ENCODE data around the gene DCAF7. TPM values are rescaled to one million over a fixed set of nuclear protein-coding genes. Genes with fewer than 3 reads are reported as not detected.

Gene DCAF7
- total and polyA plus RNA-seq, 4 donors: 41.9 to 122 (median 80.2) TPM

DNA sequence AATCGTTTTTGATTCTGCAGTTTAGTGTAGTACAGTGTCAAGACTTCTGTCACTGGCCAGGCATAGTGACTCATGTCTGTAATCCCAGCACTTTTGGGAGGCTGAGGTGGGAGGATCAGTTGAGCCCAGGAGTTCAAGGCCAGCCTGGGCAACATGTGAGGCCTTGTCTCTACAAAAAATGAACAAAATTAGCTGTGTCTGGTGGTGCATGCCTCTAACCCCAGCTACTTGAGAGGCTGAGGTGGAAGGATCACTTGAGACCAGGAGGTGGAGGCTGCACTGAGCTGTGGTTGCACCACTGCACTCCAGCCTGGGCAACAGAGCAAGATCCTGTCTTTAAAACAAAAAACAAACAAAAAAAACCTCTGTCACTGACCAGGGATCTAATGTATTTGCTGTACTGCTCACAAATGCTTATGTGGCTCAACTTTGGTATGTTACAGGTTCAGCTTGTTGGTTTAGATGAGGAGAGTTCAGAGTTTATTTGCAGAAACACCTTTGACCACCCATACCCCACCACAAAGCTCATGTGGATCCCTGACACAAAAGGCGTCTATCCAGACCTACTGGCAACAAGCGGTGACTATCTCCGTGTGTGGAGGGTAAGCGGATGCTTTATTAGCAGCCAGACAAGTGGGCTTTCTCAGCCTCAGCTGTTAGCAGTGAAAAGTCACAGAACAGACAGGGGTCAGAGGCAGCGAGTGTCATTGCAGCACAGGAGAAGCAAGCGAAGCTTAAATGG, 27.9 kb downstream of the DCAF7 start:
- peaks cover 4% of the 10 kb centered on the region for H3K4me1 ChIP-seq (ENCODE audit: control insufficient read depth, insufficient read depth, low read length)
- H3K9me3 ChIP-seq (ENCODE audit: control insufficient read depth, insufficient read depth, low read length): no peaks in the 10 kb centered on the region
- H3K27me3 ChIP-seq (ENCODE audit: control insufficient read depth, insufficient read depth, low read length): no peaks in the 10 kb centered on the region
- DNase-seq (ENCODE audit: low read depth in 4 of 6, low spot score in 6 of 6): peak in 2 of 6 donors; percentile 9 to 34
- H3K27ac ChIP-seq (ENCODE audit: low read depth, low read length): peak overlapping the region; percentile 50
- WGBS (ENCODE audit: insufficient coverage): 52% methylated on average over 7 of the region's 7 CpGs
- H3K4me3 ChIP-seq (ENCODE audit: low read depth, low read length): no peak overlapping the region
- H3K36me3 ChIP-seq (ENCODE audit: control insufficient read depth, insufficient read depth, low read length): peaks cover 20% of the 10 kb centered on the region

- peaks cover 26% of the 10 kb centered on the region for H3K36me3 ChIP-seq (ENCODE audit: control insufficient read depth, insufficient read depth, low read length)
- H3K27me3 ChIP-seq (ENCODE audit: control insufficient read depth, insufficient read depth, low read length): no peaks in the 10 kb centered on the region
- WGBS (ENCODE audit: insufficient coverage): 75% methylated on average over 3 of the region's 5 CpGs
- no peak overlapping the region for H3K27ac ChIP-seq (ENCODE audit: low read depth, low read length)
- no peak overlapping the region for H3K4me3 ChIP-seq (ENCODE audit: low read depth, low read length)
- no peaks in the 10 kb centered on the region for H3K9me3 ChIP-seq (ENCODE audit: control insufficient read depth, insufficient read depth, low read length)
- peaks cover 4% of the 10 kb centered on the region for H3K4me1 ChIP-seq (ENCODE audit: control insufficient read depth, insufficient read depth, low read length)
- DNase-seq (ENCODE audit: low read depth in 4 of 6, low spot score in 6 of 6): no peak
Observed at GRCh38 chr17:63578769-63579111, 28.5 kb downstream of the DCAF7 start.

DNA sequence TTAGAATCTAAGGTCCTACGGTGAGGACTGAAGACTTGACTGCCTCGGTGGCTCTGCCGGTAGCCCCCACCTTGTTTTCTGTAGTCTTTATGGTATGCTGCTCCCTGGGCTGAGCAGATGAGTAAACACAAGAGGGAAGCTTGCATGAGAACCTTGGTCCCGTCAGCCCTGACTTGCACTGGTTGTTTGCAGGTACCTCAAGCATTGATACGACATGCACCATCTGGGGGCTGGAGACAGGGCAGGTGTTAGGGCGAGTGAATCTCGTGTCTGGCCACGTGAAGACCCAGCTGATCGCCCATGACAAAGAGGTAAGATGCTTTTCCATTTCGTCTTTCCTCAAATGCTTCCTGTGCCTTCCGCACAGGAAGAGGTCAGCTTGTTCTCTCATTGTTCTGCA, 29.4 kb downstream of the DCAF7 start:
- 54% methylated on average over 9 of the region's 11 CpGs for WGBS (ENCODE audit: insufficient coverage)
- peaks cover 34% of the 10 kb centered on the region for H3K36me3 ChIP-seq (ENCODE audit: control insufficient read depth, insufficient read depth, low read length)
- no peak for DNase-seq (ENCODE audit: low read depth in 4 of 6, low spot score in 6 of 6)
- H3K9me3 ChIP-seq (ENCODE audit: control insufficient read depth, insufficient read depth, low read length): no peaks in the 10 kb centered on the region
- H3K4me3 ChIP-seq (ENCODE audit: low read depth, low read length): no peak overlapping the region
- no peaks in the 10 kb centered on the region for H3K27me3 ChIP-seq (ENCODE audit: control insufficient read depth, insufficient read depth, low read length)
- peaks cover 4% of the 10 kb centered on the region for H3K4me1 ChIP-seq (ENCODE audit: control insufficient read depth, insufficient read depth, low read length)
- no peak overlapping the region for H3K27ac ChIP-seq (ENCODE audit: low read depth, low read length)

- WGBS (ENCODE audit: insufficient coverage): no CpG with 5 or more reads among the region's 5 CpGs
- Histone ChIP-seq H3K27me3 (ENCODE audit: control insufficient read depth, insufficient read depth, low read length) (no peaks in the 10 kb centered on the region), H3K27ac (ENCODE audit: low read depth, low read length) (no peak overlapping the region), H3K4me3 (ENCODE audit: low read depth, low read length) (no peak overlapping the region), H3K4me1 (ENCODE audit: control insufficient read depth, insufficient read depth, low read length) (no peaks in the 10 kb centered on the region), H3K36me3 (ENCODE audit: control insufficient read depth, insufficient read depth, low read length) (peaks cover 74% of the 10 kb centered on the region), H3K9me3 (ENCODE audit: control insufficient read depth, insufficient read depth, low read length) (no peaks in the 10 kb centered on the region)
- DNase-seq (ENCODE audit: low read depth in 4 of 6, low spot score in 6 of 6): no peak
Observed at GRCh38 chr17:63587770-63588169, 37.5 kb downstream of the DCAF7 start.

- Histone ChIP-seq H3K36me3 (ENCODE audit: control insufficient read depth, insufficient read depth, low read length) (peaks cover 71% of the 10 kb centered on the region), H3K27ac (ENCODE audit: low read depth, low read length) (no peak overlapping the region), H3K9me3 (ENCODE audit: control insufficient read depth, insufficient read depth, low read length) (no peaks in the 10 kb centered on the region), H3K4me1 (ENCODE audit: control insufficient read depth, insufficient read depth, low read length) (no peaks in the 10 kb centered on the region), H3K4me3 (ENCODE audit: low read depth, low read length) (no peak overlapping the region), H3K27me3 (ENCODE audit: control insufficient read depth, insufficient read depth, low read length) (no peaks in the 10 kb centered on the region)
- no peak for DNase-seq (ENCODE audit: low read depth in 4 of 6, low spot score in 6 of 6)
- 82% methylated on average over 8 of the region's 11 CpGs for WGBS (ENCODE audit: insufficient coverage)
Observed at GRCh38 chr17:63588797-63589196, 38.5 kb downstream of the DCAF7 start.

GRCh38 chr17:63589646-63590045, 39.4 kb downstream of the DCAF7 start:
- H3K27ac ChIP-seq (ENCODE audit: low read depth, low read length): no peak overlapping the region
- no peak overlapping the region for H3K4me3 ChIP-seq (ENCODE audit: low read depth, low read length)
- peaks cover 68% of the 10 kb centered on the region for H3K36me3 ChIP-seq (ENCODE audit: control insufficient read depth, insufficient read depth, low read length)
- DNase-seq (ENCODE audit: low read depth in 4 of 6, low spot score in 6 of 6): no peak
- 100% methylated on average over 1 of the region's 1 CpG for WGBS (ENCODE audit: insufficient coverage)
- no peaks in the 10 kb centered on the region for H3K4me1 ChIP-seq (ENCODE audit: control insufficient read depth, insufficient read depth, low read length)
- H3K27me3 ChIP-seq (ENCODE audit: control insufficient read depth, insufficient read depth, low read length): no peaks in the 10 kb centered on the region
- no peaks in the 10 kb centered on the region for H3K9me3 ChIP-seq (ENCODE audit: control insufficient read depth, insufficient read depth, low read length)

DNA sequence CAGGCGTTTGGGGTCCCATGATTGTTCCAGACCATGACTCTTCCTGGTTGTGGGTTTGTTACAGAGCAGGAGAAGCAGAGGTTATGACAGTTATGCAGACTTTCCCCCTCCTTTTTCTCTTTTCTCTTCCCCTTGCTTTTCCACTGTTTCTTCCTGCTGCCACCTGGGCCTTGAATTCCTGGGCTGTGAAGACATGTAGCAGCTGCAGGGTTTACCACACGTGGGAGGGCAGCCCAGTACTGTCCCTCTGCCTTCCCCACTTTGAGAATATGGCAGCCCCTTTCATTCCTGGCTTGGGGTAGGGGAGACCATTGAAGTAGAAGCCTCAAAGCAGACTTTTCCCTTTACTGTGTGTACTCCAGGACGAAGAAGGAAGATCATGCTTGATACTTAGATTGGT, 42.5 kb downstream of the DCAF7 start:
- no peaks in the 10 kb centered on the region for H3K9me3 ChIP-seq (ENCODE audit: control insufficient read depth, insufficient read depth, low read length)
- H3K4me3 ChIP-seq (ENCODE audit: low read depth, low read length): no peak overlapping the region
- H3K27me3 ChIP-seq (ENCODE audit: control insufficient read depth, insufficient read depth, low read length): no peaks in the 10 kb centered on the region
- H3K27ac ChIP-seq (ENCODE audit: low read depth, low read length): no peak overlapping the region
- H3K36me3 ChIP-seq (ENCODE audit: control insufficient read depth, insufficient read depth, low read length): peaks cover 49% of the 10 kb centered on the region
- DNase-seq (ENCODE audit: low read depth in 4 of 6, low spot score in 6 of 6): no peak
- H3K4me1 ChIP-seq (ENCODE audit: control insufficient read depth, insufficient read depth, low read length): no peaks in the 10 kb centered on the region
- WGBS (ENCODE audit: insufficient coverage): no CpG with 5 or more reads among the region's 3 CpGs

GRCh38 chr17:63595132-63595531, 44.9 kb downstream of the DCAF7 start:
- Histone ChIP-seq H3K4me3 (ENCODE audit: low read depth, low read length) (no peak overlapping the region), H3K9me3 (ENCODE audit: control insufficient read depth, insufficient read depth, low read length) (no peaks in the 10 kb centered on the region), H3K27ac (ENCODE audit: low read depth, low read length) (no peak overlapping the region), H3K4me1 (ENCODE audit: control insufficient read depth, insufficient read depth, low read length) (peaks cover 3% of the 10 kb centered on the region), H3K27me3 (ENCODE audit: control insufficient read depth, insufficient read depth, low read length) (no peaks in the 10 kb centered on the region), H3K36me3 (ENCODE audit: control insufficient read depth, insufficient read depth, low read length) (peaks cover 30% of the 10 kb centered on the region)
- 100% methylated on average over 2 of the region's 3 CpGs for WGBS (ENCODE audit: insufficient coverage)
- no peak for DNase-seq (ENCODE audit: low read depth in 4 of 6, low spot score in 6 of 6)

- peaks cover 12% of the 10 kb centered on the region for H3K4me1 ChIP-seq (ENCODE audit: control insufficient read depth, insufficient read depth, low read length)
- no peaks in the 10 kb centered on the region for H3K27me3 ChIP-seq (ENCODE audit: control insufficient read depth, insufficient read depth, low read length)
- DNase-seq (ENCODE audit: low read depth in 4 of 6, low spot score in 6 of 6): no peak
- no peaks in the 10 kb centered on the region for H3K9me3 ChIP-seq (ENCODE audit: control insufficient read depth, insufficient read depth, low read length)
- H3K4me3 ChIP-seq (ENCODE audit: low read depth, low read length): no peak overlapping the region
- 88% methylated on average over 1 of the region's 6 CpGs for WGBS (ENCODE audit: insufficient coverage)
- peaks cover 11% of the 10 kb centered on the region for H3K36me3 ChIP-seq (ENCODE audit: control insufficient read depth, insufficient read depth, low read length)
- H3K27ac ChIP-seq (ENCODE audit: low read depth, low read length): no peak overlapping the region
Observed at GRCh38 chr17:63596856-63597586, 46.7 kb downstream of the DCAF7 start.

DNA sequence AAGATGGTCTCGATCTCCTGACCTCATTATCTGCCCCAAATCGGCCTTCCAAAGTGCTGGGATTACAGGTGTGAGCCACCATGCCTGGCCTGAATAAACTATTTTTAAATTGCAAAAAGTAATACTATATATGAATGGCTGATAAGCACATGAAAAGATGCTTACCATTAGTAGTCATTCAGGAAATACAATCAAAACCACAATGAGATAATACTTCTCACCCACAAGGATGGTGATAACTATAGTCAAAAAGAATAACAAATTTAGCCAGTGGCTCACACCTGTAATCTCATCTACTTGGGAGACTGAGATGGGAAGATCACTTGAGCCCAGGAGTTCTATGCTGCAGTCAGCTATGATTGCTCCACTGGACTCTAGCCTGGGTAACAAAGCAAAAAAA, 48.0 kb downstream of the DCAF7 start:
- Histone ChIP-seq H3K4me3 (ENCODE audit: low read depth, low read length) (no peak overlapping the region), H3K9me3 (ENCODE audit: control insufficient read depth, insufficient read depth, low read length) (no peaks in the 10 kb centered on the region), H3K36me3 (ENCODE audit: control insufficient read depth, insufficient read depth, low read length) (peaks cover 5% of the 10 kb centered on the region), H3K4me1 (ENCODE audit: control insufficient read depth, insufficient read depth, low read length) (peaks cover 12% of the 10 kb centered on the region), H3K27ac (ENCODE audit: low read depth, low read length) (no peak overlapping the region), H3K27me3 (ENCODE audit: control insufficient read depth, insufficient read depth, low read length) (no peaks in the 10 kb centered on the region)
- no peak for DNase-seq (ENCODE audit: low read depth in 4 of 6, low spot score in 6 of 6)
- no CpG with 5 or more reads among the region's 2 CpGs for WGBS (ENCODE audit: insufficient coverage)

All from spinal cord (tissue), 10 donors.